MM.1S (cell line): ENCODE measurements around the gene USP32.
"Not testable (repeated sequence)": the region's sequence is repeated elsewhere in the genome, so short reads cannot be mapped to it uniquely, and the experiment has no call there.

Source experiments
- CTCF ChIP-seq: fragments of 300-600 bp; sonication (generic); IDR thresholded peaks from 2 replicates; pipeline ENCODE4 v1.5.1; 2016; ENCODE audit warnings: antibody characterized with exemption, low read length, mixed read lengths
- EZH2phosphoT487 ChIP-seq: fragments of 300-600 bp; sonication (generic); IDR thresholded peaks from 2 replicates; pipeline ENCODE4 v1.6.1; 2018; ENCODE audit warnings: antibody characterized with exemption, low read length

GRCh38 chr17:60174767-60175166, 217.2 kb downstream of the USP32 start:
- TF ChIP-seq EZH2phosphoT487, CTCF: not testable (repeated sequence)
